Cardiac fibroblast (primary cell): ENCODE results near the gene SRPK2.
"Not testable (repeated sequence)": the region's sequence is repeated elsewhere in the genome, so short reads cannot be mapped to it uniquely, and the experiment has no call there.

Experiments
- DNase-seq, 2 donors: peaks; one replicate each; pipeline versions ENCODE4 v3.0.0 to v3.0.0-alpha.2; 2010; ENCODE audit warnings: low read depth in 2 of 2
- H3K4me3 ChIP-seq, 2 donors: replicated peaks in 1 of 2; 1 replicate in 1 of 2; 2 replicates in 1 of 2; pipeline ENCODE4 v1.5.1; 2011; ENCODE audit warnings: low read depth in 2 of 2, low read length in 2 of 2, mild to moderate bottlenecking in 2 of 2, moderate library complexity in 1 of 2
- TF ChIP-seq, protein P1 (sequence below): IDR thresholded peaks from one replicate; pipeline ENCODE4 v1.5.1; 2011; ENCODE audit warnings: low read depth, mild to moderate bottlenecking, low read length, inconsistent platforms

SRPK2 gene

DNA sequence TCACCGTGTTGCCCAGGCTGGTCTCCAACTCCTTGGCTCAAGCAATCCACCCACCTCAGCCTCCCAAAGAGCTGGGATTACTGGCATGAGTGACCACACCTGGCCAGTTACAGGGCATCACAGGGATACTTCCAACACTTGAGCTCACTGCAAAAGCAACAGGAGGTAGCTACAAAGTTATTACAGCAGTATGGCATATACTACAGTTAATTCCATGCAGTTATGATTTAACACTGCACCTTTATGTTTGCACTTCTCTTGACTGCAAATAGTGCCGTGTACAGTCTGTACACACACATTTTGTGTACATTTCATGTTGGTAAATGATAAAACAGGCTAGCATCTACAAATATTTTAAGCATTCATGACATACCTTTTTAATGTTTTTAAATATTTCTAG is 21.3 kb downstream of the SRPK2 start:
- H3K4me3 ChIP-seq, result no peak overlapping the region
- DNase-seq, result no peak
- TF ChIP-seq, protein P1, sequence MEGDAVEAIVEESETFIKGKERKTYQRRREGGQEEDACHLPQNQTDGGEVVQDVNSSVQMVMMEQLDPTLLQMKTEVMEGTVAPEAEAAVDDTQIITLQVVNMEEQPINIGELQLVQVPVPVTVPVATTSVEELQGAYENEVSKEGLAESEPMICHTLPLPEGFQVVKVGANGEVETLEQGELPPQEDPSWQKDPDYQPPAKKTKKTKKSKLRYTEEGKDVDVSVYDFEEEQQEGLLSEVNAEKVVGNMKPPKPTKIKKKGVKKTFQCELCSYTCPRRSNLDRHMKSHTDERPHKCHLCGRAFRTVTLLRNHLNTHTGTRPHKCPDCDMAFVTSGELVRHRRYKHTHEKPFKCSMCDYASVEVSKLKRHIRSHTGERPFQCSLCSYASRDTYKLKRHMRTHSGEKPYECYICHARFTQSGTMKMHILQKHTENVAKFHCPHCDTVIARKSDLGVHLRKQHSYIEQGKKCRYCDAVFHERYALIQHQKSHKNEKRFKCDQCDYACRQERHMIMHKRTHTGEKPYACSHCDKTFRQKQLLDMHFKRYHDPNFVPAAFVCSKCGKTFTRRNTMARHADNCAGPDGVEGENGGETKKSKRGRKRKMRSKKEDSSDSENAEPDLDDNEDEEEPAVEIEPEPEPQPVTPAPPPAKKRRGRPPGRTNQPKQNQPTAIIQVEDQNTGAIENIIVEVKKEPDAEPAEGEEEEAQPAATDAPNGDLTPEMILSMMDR, result no peak

DNA sequence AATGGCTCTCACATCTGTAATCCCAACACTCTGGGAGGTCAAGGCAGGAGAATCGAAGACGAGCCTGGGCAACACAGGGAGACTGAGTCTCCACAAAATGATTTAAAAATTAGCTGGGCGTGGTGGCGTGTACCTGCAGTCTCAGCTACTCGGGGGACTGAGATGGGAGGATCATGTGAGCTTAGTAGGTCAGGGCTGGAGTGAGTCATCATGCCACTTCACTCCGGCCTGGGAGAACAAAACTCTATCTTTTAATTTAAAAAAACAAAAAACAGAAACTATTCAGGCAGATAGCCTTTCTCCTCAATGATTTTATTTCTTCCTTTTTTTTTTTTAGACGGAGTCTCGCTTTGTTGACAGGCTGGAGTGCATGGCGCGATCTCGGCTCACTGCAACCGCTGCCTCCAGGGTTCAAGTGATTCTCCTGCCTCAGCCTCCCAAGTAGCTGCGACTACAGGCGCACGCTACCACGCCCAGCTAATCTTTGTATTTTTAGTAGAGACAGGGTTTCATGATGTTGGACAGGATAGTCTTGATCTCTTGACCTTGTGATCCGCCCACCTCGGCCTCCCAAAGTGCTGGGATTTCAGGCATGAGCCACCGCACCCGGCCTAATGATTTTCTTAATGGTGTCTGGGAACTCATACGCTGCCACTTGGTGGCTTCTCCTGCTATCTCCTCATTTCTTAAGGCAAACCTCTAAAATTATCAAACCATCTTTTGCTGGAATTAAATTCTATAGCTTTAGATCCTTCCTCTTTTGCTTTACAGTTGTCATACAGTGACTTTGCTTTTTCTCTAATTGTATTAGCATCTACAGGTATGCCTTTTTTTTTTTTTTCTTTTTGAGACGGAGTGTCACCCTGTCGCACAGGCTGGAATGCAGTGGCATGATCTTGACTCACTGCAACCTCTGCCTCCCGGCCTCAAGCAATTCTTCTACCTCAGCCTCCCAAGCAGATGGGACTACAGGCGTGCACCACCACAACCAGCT is 22.9 kb downstream of the SRPK2 start:
- peak; percentile 11 to 41 for DNase-seq
- no peak overlapping the region for H3K4me3 ChIP-seq
- TF ChIP-seq, protein P1, result no peak

DNA sequence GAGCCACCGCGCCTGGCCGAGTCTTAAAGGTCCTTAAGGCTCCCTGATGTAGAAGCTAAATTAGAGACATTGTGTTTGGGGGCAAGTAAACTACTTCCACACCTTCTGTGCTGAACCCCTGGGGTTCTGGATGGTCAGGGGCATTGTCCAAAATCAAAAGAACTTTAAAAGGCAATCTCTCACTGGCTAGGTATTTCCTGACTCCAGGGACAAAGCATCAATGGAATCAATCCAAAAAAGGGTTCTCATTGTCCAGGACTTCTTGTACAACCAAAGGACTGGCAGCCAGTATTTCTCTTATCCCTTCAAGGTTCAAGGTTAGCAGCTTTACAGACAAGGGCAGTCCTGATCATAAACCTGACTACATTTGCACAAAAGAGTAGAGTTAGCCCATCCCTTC is 24.0 kb downstream of the SRPK2 start:
- H3K4me3 ChIP-seq, result no peak overlapping the region
- DNase-seq, result peak; percentile 9 to 47
- TF ChIP-seq, protein P1, result no peak

DNA sequence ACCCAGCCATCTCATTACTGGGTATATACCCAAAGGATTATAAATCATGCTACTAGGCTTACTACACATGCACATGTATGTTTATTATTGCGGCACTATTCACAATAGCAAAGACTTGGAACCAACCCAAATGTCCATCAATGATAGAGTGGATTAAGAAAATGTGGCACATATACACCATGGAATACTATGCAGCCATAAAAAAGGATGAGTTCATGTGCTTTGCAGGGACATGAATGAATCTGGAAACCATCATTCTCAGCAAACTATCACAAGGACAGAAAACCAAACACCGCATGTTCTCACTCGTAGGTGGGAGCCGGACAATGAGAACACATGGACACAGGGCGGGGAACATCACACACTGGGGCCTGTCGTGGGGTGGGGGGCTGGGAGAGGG is 25.1 kb downstream of the SRPK2 start:
- not testable (repeated sequence) for H3K4me3 ChIP-seq, DNase-seq

DNA sequence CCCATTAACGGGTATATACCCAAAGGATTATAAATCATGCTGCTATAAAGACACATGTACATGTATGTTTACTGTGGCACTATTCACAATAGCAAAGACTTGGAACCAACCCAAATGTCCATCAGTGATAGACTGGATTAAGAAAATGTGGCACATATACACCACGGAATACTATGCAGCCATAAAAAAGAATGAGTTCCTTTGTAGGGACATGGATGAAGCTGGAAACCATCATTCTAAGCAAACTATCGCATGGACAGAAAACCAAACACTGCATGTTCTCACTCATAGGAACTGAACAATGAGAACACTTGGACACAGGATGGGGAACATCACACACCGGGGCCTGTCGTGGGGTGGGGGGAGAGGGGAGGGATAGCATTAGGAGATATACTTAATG is 26.0 kb downstream of the SRPK2 start:
- not testable (repeated sequence) for DNase-seq, H3K4me3 ChIP-seq

DNA sequence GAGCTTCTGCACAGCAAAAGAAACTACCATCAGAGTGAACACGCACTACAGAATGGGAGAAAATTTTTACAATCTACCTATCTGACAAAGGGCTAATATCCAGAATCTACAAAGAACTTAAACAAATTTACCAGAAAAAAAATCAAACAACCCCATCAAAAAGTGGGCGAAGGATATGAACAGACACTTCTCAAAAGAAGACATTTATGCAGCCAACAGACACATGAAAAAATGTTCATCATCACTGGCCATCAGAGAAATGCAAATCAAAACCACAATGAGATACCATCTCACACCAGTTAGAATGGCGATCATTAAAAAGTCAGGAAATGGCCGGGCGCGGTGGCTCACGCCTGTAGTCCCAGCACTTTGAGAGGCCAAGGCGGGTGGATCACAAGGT is 26.7 kb downstream of the SRPK2 start:
- not testable (repeated sequence) for H3K4me3 ChIP-seq

DNA sequence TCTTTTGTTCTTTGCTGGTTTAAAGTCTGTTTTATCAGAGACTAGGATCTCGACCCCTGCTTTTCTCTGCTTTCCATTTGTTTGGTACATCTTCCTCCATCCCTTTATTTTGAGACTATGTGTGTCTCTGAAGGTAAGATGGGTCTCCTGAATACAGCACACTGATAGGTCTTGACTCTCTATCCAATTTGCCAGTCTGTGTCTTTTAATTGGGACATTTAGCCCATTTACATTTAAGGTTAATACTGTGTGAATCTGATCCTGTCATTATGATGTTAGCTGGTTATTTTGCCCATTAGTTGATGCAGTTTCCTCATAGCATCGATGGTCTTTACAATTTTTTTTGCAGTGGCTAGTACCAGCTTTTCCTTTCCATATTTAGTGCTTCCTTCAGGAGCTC is 28.6 kb downstream of the SRPK2 start:
- H3K4me3 ChIP-seq, DNase-seq: not testable (repeated sequence)

More for the DNA sequence above, 26.7 kb downstream of the SRPK2 start:
- DNase-seq, result not testable (repeated sequence)

DNA sequence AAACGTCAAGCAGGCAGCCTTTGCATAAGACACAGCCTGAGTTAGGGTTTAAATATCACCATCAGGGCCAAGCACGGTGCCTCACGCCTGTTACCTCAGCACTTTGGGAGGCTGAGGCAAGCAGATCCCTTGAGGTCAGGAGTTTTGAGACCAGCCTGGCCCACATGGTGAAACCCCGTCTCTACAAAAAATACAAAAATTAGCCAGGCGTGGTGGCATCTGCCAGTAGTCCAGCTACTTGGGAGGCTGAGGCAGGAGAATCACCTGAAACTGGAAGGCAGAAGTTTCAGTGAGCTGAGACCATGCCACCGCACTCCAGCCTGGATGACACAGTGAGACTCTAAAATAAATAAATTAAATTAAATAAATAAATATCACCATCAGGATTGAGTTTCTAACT is 33.0 kb downstream of the SRPK2 start:
- TF ChIP-seq, protein P1, result no peak
- H3K4me3 ChIP-seq, result no peak overlapping the region

DNA sequence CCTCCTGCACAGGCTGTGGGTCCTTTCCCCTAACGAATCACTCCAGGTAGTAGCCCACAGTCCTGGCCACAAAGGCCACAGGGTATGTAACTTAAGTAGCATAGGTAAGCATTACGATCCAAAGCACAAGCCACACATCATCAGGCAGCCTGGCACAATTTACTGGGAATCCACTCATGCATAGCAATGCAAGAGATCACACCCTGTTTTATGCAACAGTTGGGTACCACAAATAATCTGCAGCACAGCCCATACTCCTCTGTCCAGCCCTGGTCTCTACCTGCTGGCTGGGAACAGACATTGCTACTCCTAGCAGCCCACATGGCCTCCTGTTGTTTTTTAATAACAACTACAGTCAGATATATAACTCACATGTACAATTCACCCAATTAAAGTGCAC is 34.3 kb downstream of the SRPK2 start:
- no peak overlapping the region for H3K4me3 ChIP-seq
- TF ChIP-seq, protein P1, result no peak
- peak in 1 of 2 donors; percentile 22 for DNase-seq

More for the DNA sequence above, 33.0 kb downstream of the SRPK2 start:
- DNase-seq, result no peak
